Measurements from ENCODE around the gene FAM222A.

Gene FAM222A

DNA sequence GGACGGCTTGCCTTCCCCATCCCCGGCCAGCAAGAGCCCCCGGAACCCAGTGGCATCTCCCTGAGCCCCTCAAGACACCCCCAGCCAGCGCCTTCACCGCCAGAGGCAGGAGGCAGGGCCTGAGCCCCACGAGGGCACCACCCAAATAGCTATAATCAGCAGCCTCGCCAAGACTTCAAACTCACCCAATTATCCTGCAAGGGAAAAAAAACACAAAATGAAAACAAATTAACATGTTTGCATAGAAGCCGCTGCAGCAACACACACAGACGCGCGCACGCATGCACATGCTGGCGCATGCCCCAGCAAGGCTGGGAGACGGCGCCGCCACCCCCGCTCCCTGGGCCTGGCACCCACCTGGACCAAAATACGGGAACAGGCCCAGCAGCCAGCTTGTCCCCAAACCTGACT, 15.8 kb downstream of the FAM222A start:
- H3F3A ChIP-seq (ENCODE audit: control insufficient read depth, insufficient read depth) = no peaks in the 10 kb centered on the region

GRCh38 chr12:109729801-109730200, 16.2 kb downstream of the FAM222A start:
- Histone ChIP-seq H4K20me1 (ENCODE audit: control insufficient read depth, insufficient read depth, low read depth, low read length) (no peaks in the 10 kb centered on the region), H3K27ac (ENCODE audit: low read depth, low read length) (no peak overlapping the region), H3K4me2 (ENCODE audit: low read length) (no peak overlapping the region), H3K79me2 (ENCODE audit: control insufficient read depth, low read length) (no peaks in the 10 kb centered on the region), H3K9me3 (ENCODE audit: control insufficient read depth, insufficient read depth, low read length) (no peaks in the 10 kb centered on the region), H3K4me3 (ENCODE audit: low read length) (no peak overlapping the region), H3K36me3 (ENCODE audit: control insufficient read depth, low read length) (no peaks in the 10 kb centered on the region), H3F3A (ENCODE audit: control insufficient read depth, insufficient read depth) (no peaks in the 10 kb centered on the region), H3K4me1 (ENCODE audit: control insufficient read depth, low read length) (no peaks in the 10 kb centered on the region), H3K9me2 (replicated peaks; ENCODE audit: control insufficient read depth, low read length) (no peaks in the 10 kb centered on the region), H3K27me3 (ENCODE audit: control insufficient read depth, low read length) (no peaks in the 10 kb centered on the region)
- no peak for TF ChIP-seq EZH2phosphoT487 (IDR thresholded peaks at IDR 0.05; ENCODE audit: borderline replicate concordance, low read length)
- TF ChIP-seq CTCF (IDR thresholded peaks at IDR 0.05; ENCODE audit: low read depth, low read length, poor library complexity, severe bottlenecking) = no peak

More for the DNA sequence above, 15.8 kb downstream of the FAM222A start:
- no peaks in the 10 kb centered on the region for H3K79me2 ChIP-seq (ENCODE audit: control insufficient read depth, low read length)
- no peaks in the 10 kb centered on the region for H3K4me1 ChIP-seq (ENCODE audit: control insufficient read depth, low read length)
- H3K4me2 ChIP-seq (ENCODE audit: low read length) = no peak overlapping the region
- no peak overlapping the region for H3K4me3 ChIP-seq (ENCODE audit: low read length)
- TF ChIP-seq CTCF (IDR thresholded peaks at IDR 0.05; ENCODE audit: low read depth, low read length, poor library complexity, severe bottlenecking) = no peak
- TF ChIP-seq EZH2phosphoT487 (IDR thresholded peaks at IDR 0.05; ENCODE audit: borderline replicate concordance, low read length) = no peak
- no peaks in the 10 kb centered on the region for H3K9me2 ChIP-seq (replicated peaks; ENCODE audit: control insufficient read depth, low read length)
- no peaks in the 10 kb centered on the region for H3K27me3 ChIP-seq (ENCODE audit: control insufficient read depth, low read length)
- no peak overlapping the region for H3K27ac ChIP-seq (ENCODE audit: low read depth, low read length)
- H3K36me3 ChIP-seq (ENCODE audit: control insufficient read depth, low read length) = no peaks in the 10 kb centered on the region
- no peaks in the 10 kb centered on the region for H4K20me1 ChIP-seq (ENCODE audit: control insufficient read depth, insufficient read depth, low read depth, low read length)
- no peaks in the 10 kb centered on the region for H3K9me3 ChIP-seq (ENCODE audit: control insufficient read depth, insufficient read depth, low read length)

GRCh38 chr12:109730306-109731145, 16.9 kb downstream of the FAM222A start:
- no peak for TF ChIP-seq CTCF (IDR thresholded peaks at IDR 0.05; ENCODE audit: low read depth, low read length, poor library complexity, severe bottlenecking)
- TF ChIP-seq EZH2phosphoT487 (IDR thresholded peaks at IDR 0.05; ENCODE audit: borderline replicate concordance, low read length) = no peak

More at GRCh38 chr12:109730306-109731145, 16.9 kb downstream of the FAM222A start:
- Histone ChIP-seq H3F3A (ENCODE audit: control insufficient read depth, insufficient read depth) (no peaks in the 10 kb centered on the region), H3K9me3 (ENCODE audit: control insufficient read depth, insufficient read depth, low read length) (no peaks in the 10 kb centered on the region), H3K36me3 (ENCODE audit: control insufficient read depth, low read length) (no peaks in the 10 kb centered on the region), H3K9me2 (replicated peaks; ENCODE audit: control insufficient read depth, low read length) (no peaks in the 10 kb centered on the region), H3K27me3 (ENCODE audit: control insufficient read depth, low read length) (no peaks in the 10 kb centered on the region), H3K79me2 (ENCODE audit: control insufficient read depth, low read length) (no peaks in the 10 kb centered on the region), H3K4me1 (ENCODE audit: control insufficient read depth, low read length) (no peaks in the 10 kb centered on the region), H3K27ac (ENCODE audit: low read depth, low read length) (no peak overlapping the region), H4K20me1 (ENCODE audit: control insufficient read depth, insufficient read depth, low read depth, low read length) (no peaks in the 10 kb centered on the region), H3K4me2 (ENCODE audit: low read length) (no peak overlapping the region), H3K4me3 (ENCODE audit: low read length) (no peak overlapping the region)
